SW 1271 (cell line): ENCODE data around the gene SNTA1.
A peak's percentile ranks its signal among the peaks of the same experiment; 100 is the strongest.
"Not testable (repeated sequence)": the region's sequence is repeated elsewhere in the genome, so short reads cannot be mapped to it uniquely, and the experiment has no call there.

ENCODE experiments used
- DNase-seq, 2 experiments: peaks; one replicate each; lab custom pipeline; 2025; lab: John Stamatoyannopoulos, UW

SNTA1 gene

GRCh38 chr20:33465481-33466302, 22.1 kb upstream of the SNTA1 start:
- no peak for DNase-seq

DNA sequence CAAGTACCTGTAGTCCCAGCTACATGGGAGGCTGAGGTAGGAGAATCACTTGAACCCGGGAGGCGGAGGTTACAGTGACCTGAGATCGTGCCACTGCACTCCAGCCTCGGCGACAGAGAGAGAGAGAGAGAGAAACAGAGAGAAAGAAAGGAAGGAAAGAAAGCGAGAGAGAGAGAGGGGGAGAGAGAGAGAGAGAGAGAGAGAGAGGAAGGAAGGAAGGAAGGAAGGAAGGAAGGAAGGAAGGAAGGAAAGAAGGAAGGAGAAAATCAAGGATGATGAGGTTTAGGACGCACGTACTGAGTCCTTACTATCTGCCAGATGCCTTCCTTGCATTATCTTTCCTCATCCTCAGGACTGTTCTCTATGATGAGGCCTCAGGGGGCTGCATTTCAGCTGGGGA, 21.2 kb upstream of the SNTA1 start:
- DNase-seq: not testable (repeated sequence)

- no peak for DNase-seq
Observed at GRCh38 chr20:33463332-33464101, 20.0 kb upstream of the SNTA1 start.

- DNase-seq: no peak
Observed at GRCh38 chr20:33460711-33461110, 17.1 kb upstream of the SNTA1 start.

GRCh38 chr20:33459599-33459998, 16.0 kb upstream of the SNTA1 start:
- DNase-seq: no peak

GRCh38 chr20:33456916-33457642, 13.5 kb upstream of the SNTA1 start:
- peak; percentile 70 to 94 for DNase-seq

DNA sequence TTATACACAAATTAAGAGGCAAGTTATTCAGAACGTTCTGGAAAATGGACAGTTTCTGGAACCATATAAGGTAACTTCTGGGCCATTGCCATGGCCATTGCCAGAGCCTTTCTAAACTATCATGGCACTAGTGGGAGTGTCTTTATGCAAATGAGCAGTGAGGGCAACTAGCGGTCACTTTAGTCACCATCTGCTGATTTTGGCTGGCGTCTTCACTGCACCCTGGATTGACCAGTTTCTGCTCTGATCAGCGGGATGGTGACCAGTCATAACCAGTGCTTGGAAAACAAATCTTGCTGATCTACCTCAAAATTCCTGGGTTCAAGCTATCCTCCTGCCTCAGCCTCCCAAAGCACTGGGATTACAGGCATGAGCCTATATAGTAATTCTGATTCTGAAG, 7.3 kb upstream of the SNTA1 start:
- no peak for DNase-seq

GRCh38 chr20:33445881-33446625, 2.5 kb upstream of the SNTA1 start:
- no peak for DNase-seq

DNA sequence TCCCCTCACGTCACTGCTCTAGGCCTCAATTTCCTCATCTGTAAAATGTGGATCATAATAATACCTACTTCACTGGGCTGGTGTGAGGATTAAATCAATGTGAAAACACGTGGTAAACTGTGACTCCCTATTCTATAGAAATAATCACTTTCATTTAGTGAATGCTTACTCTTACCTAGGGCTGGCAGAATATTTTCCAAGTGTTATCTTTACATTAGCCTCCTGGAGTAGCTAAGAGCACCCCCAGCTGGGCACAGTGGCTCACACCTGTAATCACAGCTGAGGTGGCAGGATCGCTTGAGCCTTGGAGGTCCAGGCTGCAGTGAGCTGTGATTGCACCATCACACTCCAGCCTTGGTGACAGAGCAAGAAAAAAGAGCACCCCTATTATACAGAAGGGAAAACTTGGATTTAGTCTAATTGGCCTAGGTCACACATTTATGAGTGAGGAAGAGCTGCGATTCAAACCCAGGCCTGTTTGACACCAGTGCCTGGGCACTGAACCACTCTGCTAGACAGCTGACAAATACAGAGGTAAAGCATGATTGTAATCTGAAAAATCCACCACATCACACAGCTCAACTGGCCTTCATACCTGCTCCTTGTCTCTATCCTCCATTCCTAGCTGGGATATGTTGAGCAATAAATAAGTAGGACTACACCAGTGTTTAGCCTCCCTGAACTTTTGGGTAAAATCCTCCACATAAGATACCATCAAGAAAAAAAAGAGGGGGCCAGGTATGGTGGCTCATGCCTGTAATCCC, 1.4 kb upstream of the SNTA1 start:
- peak in 1 of 2 experiments; percentile 69 for DNase-seq

- no peak for DNase-seq
Observed at GRCh38 chr20:33443006-33443511, 504 bp downstream of the SNTA1 start.

GRCh38 chr20:33442136-33443005, 1.2 kb downstream of the SNTA1 start:
- no peak for DNase-seq

DNA sequence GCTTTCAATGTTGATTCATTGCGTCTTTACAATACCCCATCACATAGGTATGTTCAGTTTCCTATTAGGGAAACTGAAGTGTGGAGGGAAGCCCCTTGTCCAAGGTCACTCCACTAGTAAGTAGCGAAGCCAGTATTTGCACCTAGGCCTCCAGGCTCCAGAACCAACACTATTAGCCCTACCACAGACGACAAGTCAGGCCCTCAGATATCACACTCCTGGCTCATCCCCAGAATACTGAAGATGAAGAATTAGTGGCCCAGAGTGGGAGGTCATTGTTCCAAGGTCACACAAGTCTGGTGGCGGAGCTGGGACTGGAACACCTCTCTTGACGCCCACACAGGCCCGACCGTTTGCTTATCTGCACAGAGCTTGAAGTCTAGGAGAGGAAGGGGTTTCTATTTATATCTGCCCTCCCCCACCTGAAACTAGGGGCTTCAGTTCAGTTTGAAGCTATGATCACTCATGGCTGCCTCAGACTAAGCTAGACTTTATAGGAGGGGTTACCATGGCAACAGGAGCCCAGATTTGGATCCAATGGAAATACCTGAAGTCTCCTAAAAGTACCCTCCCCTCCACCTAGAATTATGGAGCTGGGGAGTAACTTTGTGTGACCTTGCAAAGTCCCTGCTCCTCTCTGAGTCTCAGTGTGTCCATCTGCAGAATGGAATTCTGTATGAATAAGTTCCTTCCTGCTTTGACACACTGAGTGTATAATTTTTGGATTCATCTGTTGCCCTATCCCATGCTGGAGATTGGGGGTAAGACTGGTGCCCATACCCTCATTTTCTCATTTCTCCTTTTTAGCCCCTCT, 2.2 kb downstream of the SNTA1 start:
- no peak for DNase-seq

DNA sequence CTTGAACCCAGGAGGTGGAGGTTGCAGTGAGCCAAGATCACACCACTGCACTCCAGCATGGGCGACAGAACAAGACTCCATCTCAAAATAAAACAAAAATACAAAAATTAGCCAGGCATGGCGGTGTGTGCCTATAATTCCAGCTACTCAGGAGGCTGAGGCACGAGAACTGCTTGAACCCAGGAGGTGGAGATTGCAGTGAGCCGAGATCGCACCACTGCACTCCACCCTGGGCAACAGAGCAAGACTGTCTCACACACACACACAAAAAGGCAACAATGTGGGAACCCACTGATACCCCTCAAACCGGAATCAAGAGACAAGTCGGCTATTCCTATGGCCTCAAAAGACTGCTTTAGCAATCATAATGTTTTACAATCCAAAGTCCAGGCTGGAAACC, 3.0 kb downstream of the SNTA1 start:
- not testable (repeated sequence) for DNase-seq

- DNase-seq: no peak
Observed at GRCh38 chr20:33438481-33438880, 5.1 kb downstream of the SNTA1 start.

DNA sequence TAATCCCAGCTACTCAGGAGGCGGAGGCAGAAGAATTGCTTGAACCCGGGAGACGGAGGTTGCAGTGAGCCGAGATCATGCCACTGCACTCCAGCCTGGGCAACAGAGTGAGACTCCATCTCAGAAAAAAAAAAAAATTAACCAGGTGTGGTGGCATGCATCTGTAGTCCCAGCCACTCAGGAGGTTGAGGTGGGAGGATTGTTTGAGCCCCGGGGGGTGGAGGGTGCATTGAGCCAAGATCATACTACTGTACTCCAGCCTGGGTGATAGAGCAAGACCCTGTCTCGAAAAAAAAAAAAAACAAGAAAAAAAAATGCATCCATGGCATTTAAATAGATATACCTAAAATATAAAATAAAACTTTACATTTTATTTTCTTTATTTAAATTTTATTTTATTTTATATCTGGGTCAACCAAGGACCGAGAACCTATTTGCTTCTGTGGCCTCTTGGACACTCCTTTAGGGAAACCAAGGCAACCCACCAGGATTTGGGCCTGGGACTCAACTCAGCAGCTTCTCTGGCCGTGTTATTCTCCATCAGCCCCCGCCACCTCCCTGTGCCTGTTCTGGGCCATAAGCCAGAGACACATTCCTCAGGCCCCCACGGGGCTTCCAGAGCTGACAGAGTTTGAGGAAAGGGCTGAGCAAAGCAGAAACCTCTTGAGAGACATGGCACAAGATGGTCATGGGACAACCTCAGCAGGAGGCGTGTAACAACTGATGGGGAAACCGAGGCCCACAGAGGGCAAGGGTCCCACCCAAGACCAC, 6.2 kb downstream of the SNTA1 start:
- DNase-seq: no peak

DNA sequence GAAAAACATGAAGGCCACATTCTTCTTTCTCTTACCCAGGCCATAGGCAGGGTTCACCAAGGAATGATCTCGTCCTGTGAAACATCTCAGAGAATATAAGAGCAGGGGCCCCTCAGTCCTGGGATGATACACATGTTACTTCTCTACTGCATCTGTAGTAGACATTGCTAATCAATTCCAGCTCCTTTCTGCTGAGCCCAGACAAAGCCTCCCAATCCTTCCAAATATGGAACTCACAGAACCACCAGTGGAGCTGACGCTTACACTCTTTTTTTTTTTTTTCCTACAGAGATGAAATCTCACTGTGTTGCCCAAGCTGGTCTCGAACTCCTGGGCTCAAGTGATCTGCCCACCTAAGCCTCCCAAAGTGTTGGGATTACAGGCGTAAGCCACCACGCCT, 9.1 kb downstream of the SNTA1 start:
- no peak for DNase-seq

GRCh38 chr20:33433465-33434234, 9.9 kb downstream of the SNTA1 start:
- DNase-seq: no peak
